ENCODE data around the gene FADS2.

DNA sequence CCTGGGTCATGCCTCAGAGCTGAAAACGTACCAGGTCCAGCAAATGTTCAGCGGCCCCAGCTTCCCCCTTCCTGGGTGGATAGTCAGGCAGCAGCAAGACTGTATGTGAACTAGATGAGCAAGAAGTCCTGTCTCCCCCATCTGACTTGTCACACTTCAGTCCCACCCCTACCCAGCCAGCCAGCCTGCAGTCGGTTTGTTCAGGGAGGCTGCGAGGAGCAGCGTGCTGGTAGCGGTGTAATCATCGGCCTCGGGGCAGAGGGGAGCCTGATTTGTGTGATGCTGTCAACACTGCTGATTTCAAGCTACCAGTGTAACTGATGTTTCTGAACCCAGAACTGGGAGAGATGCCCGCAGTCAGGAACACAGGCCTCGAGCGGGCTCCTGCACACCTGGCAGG, 45.3 kb upstream of the FADS2 start:
- TF ChIP-seq, protein P1, sequence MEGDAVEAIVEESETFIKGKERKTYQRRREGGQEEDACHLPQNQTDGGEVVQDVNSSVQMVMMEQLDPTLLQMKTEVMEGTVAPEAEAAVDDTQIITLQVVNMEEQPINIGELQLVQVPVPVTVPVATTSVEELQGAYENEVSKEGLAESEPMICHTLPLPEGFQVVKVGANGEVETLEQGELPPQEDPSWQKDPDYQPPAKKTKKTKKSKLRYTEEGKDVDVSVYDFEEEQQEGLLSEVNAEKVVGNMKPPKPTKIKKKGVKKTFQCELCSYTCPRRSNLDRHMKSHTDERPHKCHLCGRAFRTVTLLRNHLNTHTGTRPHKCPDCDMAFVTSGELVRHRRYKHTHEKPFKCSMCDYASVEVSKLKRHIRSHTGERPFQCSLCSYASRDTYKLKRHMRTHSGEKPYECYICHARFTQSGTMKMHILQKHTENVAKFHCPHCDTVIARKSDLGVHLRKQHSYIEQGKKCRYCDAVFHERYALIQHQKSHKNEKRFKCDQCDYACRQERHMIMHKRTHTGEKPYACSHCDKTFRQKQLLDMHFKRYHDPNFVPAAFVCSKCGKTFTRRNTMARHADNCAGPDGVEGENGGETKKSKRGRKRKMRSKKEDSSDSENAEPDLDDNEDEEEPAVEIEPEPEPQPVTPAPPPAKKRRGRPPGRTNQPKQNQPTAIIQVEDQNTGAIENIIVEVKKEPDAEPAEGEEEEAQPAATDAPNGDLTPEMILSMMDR (IDR thresholded peaks at IDR 0.05) = no peak
- no peak for TF ChIP-seq MAZ (IDR thresholded peaks at IDR 0.05; ENCODE audit: borderline replicate concordance, low read depth, low read length)
- no peak for TF ChIP-seq CBX8 (IDR thresholded peaks at IDR 0.05)
- TF ChIP-seq CEBPB (IDR thresholded peaks at IDR 0.05) = no peak

Measured in A549 (cell line).